ENCODE measurements around the gene EML1.

Gene EML1

DNA sequence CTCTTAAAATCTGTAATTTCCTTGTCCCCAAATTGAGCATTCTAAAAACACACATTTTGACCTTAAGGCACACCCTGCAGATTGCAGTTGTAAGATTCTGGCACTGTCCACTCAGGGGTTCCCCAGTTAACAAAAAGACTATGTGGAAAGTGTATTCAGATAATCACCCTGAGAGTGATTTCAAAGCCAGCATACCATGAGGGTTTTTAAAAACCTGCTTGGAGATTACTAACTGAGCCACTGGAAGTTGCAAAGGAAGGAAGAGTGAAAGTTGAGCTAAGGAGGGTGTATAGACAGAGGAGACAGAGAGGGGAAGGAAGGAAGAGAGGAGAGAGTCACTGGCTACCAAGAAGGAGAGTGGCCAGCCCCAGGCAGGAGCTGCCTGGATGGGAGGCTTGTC, 82.6 kb downstream of the EML1 start:
- H3K4me3 ChIP-seq (replicated peaks; ENCODE audit: low read depth, low read length): no peak overlapping the region
- no peak for DNase-seq (ENCODE audit: low read depth)
- TF ChIP-seq, protein P1, sequence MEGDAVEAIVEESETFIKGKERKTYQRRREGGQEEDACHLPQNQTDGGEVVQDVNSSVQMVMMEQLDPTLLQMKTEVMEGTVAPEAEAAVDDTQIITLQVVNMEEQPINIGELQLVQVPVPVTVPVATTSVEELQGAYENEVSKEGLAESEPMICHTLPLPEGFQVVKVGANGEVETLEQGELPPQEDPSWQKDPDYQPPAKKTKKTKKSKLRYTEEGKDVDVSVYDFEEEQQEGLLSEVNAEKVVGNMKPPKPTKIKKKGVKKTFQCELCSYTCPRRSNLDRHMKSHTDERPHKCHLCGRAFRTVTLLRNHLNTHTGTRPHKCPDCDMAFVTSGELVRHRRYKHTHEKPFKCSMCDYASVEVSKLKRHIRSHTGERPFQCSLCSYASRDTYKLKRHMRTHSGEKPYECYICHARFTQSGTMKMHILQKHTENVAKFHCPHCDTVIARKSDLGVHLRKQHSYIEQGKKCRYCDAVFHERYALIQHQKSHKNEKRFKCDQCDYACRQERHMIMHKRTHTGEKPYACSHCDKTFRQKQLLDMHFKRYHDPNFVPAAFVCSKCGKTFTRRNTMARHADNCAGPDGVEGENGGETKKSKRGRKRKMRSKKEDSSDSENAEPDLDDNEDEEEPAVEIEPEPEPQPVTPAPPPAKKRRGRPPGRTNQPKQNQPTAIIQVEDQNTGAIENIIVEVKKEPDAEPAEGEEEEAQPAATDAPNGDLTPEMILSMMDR (IDR thresholded peaks at IDR 0.05; ENCODE audit: low read length, missing control alignments): no peak

DNA sequence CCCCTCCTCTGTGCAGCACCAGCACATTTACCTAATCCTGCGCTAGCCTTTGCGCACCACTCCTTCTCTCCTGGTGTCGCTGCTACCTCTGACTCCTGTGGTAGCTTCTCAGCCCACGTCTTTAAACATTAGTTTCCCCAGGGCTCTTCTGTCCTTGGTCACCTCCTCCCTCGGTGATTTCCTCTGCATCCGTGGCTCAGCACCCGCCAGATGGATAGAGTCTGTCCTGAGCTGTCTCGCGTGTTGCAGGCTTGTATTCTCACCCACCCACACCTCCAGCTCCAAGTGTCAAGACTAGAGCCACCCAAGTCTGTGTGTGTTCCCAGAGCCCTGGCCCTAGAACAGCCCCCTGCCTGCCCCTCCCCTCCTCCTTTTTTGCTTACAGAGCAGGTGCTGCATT, 83.2 kb downstream of the EML1 start:
- no peak overlapping the region for H3K4me3 ChIP-seq (replicated peaks; ENCODE audit: low read depth, low read length)
- no peak for DNase-seq (ENCODE audit: low read depth)
- TF ChIP-seq, protein P1 (IDR thresholded peaks at IDR 0.05; ENCODE audit: low read length, missing control alignments): no peak

DNA sequence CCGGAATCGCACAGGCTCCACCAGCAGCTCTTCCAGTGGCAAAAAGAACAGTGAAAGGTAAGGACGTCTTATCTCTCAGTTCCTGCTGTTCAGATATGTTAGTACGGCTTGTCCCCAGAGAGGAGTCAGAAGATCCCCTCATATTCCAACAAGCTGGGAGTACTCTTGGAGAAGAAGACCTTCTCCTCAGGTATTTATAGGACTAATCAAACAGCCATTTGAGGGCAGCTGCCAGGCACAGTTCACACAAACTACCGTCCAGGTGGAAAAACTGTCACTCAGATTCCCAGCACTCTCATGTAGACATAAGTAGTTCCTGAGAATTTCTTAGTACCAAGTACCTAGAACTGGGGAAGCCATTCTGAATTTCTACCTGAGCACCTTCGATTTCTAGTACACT, 85.3 kb downstream of the EML1 start:
- no peak overlapping the region for H3K4me3 ChIP-seq (replicated peaks; ENCODE audit: low read depth, low read length)
- DNase-seq (ENCODE audit: low read depth): no peak
- TF ChIP-seq, protein P1 (IDR thresholded peaks at IDR 0.05; ENCODE audit: low read length, missing control alignments): no peak

DNA sequence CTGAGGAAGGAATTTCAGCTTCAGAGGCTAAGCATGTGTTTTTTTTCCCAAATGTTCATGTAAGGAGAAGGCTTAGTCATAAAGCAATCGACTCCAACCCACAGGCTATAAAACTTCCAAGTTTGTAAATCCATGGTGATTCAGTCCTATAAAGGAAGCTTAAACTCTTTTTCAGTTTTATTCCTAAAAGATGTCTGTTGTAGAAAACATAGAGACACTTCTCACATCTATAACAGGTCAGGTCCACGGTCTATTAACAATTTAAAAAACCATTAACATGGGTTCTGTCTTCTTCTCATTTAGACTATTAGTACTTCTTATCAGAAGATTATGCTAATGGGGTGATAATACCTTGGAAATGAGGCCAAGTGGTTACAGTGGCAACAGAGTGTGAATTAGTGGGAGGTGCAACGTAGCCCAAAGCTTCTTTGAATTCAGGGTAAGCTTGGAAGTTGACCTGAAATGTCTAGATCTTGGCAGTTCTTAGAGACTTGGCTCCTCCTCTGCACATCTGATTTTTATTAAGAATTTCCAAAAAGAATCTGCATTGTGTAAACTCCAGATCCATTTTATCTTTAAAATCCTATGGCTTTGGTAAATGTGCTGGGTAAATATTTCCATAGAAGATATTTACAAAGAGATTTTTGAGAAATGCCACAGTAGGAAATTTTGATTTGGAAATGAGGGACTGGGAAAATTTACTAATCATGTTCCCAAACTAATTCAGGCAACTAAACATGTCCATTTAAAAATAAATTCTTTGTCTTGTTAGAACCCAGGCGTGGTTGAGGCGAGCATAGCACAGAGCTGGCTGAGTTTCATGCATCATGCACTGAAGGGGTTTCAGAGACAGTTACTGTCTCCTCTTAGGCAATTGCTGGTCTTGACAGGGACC, 86.4 kb downstream of the EML1 start:
- TF ChIP-seq, protein P1 (IDR thresholded peaks at IDR 0.05; ENCODE audit: low read length, missing control alignments): no peak
- DNase-seq (ENCODE audit: low read depth): peak; percentile 42
- H3K4me3 ChIP-seq (replicated peaks; ENCODE audit: low read depth, low read length): no peak overlapping the region

DNA sequence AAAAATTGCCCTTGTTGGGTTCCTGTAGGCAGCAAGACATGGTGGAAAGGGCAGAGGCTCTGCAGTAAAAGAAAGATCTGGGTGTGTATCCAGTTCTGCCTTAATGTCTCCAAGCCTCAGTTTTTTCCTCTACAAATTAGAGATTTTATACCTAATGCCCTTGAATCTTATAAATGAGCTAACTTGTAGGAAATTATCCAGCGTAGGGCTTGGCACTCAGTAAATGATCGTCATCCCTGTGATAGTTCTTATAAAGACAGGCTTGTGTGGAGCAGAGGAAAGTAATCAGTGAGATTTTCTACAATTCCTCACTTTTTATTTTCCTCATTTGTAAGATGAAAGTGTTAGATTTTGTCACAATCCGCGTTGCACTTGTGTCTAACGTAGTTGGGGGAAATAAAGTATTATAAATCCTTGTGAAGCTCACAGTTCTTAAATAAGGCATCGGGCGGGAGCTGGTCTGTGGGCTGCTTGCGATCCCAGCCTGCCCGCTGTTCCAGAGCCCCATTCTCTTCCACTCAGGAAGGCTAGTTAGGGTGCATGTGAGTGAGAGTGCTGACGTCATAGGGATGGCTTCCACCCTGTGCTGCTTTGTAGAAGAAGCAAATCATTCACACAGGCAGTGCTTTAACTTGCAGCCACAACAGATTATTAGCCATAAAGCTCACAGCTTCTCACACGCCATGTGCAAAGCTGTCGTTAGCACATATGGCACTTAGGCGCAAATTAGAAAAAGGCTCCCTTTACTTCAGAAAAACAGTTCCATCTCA, 87.6 kb downstream of the EML1 start:
- no peak overlapping the region for H3K4me3 ChIP-seq (replicated peaks; ENCODE audit: low read depth, low read length)
- DNase-seq (ENCODE audit: low read depth): no peak
- TF ChIP-seq, protein P1 (IDR thresholded peaks at IDR 0.05; ENCODE audit: low read length, missing control alignments): no peak

DNA sequence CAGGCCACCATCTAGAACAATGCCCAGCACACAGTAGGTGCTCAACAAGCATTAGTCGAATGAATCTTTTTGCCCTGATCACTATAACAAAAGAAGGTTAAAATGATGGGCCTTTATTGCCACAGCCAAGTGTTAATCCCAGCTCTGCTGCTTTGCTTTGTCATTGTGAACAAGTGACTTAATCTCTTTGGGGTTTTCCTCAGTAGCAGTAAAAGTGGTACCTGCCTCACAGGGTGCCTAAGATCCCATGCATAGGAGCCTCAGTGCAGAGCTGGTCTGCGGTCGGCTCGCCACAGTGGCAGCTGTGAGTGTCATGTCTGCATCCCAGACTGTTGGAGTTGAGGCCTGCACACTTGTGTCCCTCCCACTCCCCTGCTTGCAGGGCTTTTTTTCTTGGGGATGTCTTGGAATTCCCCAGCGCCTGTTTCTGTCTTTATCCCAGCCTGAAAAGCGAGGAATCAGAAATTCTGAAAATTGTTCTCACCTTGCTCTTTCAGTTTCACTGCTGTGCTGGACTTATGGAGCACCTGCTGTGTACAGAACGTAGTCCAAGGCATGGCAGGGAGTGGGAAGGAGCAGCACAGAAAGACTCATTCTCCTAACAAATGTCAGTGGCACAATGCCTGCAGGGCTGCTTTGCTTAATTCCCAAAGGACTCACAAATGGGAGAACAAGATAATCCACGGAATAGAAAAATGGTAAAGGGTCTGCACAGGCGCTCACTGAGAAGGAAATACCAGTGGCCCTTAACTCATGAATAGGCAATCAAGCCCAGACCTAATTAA, 90.8 kb downstream of the EML1 start:
- no peak for DNase-seq (ENCODE audit: low read depth)
- H3K4me3 ChIP-seq (replicated peaks; ENCODE audit: low read depth, low read length): no peak overlapping the region
- TF ChIP-seq, protein P1 (IDR thresholded peaks at IDR 0.05; ENCODE audit: low read length, missing control alignments): no peak

All from fibroblast of pulmonary artery (primary cell).